Measurements from ENCODE around the gene SLC25A26. TPM values are rescaled to one million over a fixed set of nuclear protein-coding genes. Genes with fewer than 3 reads are reported as not detected.

Gene SLC25A26
- total RNA-seq, 4 donors from 2014 or later, result 4.2 to 17.3 (median 12.2) TPM

DNA sequence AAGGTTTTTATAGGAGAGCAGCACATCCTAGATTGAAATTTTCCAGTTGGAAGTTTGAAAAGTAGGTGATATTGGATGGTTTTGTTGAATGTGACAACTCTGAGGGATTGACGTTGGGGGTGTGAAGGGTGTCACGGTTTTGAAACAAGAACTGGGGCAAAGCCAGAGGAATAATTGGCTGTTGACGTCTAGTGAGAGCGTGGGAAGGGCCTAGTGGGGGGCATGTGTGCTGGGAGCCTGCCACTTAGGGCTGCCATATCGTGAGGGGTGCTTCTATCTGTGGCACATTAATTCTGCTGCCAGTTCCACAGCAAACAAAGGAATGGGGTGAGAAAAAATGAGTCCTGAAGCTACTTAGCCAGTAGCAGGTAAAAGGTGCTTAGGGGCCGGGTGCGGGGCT lies 150.6 kb downstream of the SLC25A26 start:
- no peaks in the 10 kb centered on the region for H3K27me3 ChIP-seq
- H3K36me3 ChIP-seq, result no peaks in the 10 kb centered on the region
- no peaks in the 10 kb centered on the region for H3K9me3 ChIP-seq
- in situ Hi-C loops (cut with MboI; ENCODE audit: low pct_ligation_motif_present in 1 of 4, low pct_unique_long_range_greater_than_20kb in 1 of 4, low sequenced_read_pairs in 3 of 4), result no loop called here
- DNase-seq, result no peak
- WGBS, 2 donors (ENCODE audit: low coverage in 1 of 2), result 89 to 100% methylated on average over 2 to 7 of the region's 7 CpGs
- H3K4me1 ChIP-seq, result peaks cover 0 to 4% (median 3%) of the 10 kb centered on the region in 4 donors
- intact Hi-C loops (cut with DNase I; ENCODE audit: low total_unique reads), result loop anchor here (10.0 kb wide), 1 partner anchor 87 kb away; no protein-coding TSS in a partner anchor
- H3K4me3 ChIP-seq, result no peak overlapping the region
- no peak overlapping the region for H3K27ac ChIP-seq
- TF ChIP-seq EP300 (IDR thresholded peaks at IDR 0.05; ENCODE audit: low read depth) (no peak), POLR2AphosphoS5 (IDR thresholded peaks at IDR 0.05) (no peak), POLR2A (IDR thresholded peaks at IDR 0.05) (no peak), CTCF (IDR thresholded peaks at IDR 0.05) (no peak)

GRCh38 chr3:66372681-66373350 lies 152.0 kb downstream of the SLC25A26 start:
- Histone ChIP-seq H3K36me3 (peaks cover 0 to 8% (median 0%) of the 10 kb centered on the region in 4 donors), H3K4me3 (no peak overlapping the region), H3K4me1 (peaks cover 5 to 18% (median 16%) of the 10 kb centered on the region in 4 donors), H3K9me3 (no peaks in the 10 kb centered on the region), H3K27ac (no peak overlapping the region), H3K27me3 (no peaks in the 10 kb centered on the region)
- DNase-seq, result peak; percentile 50
- TF ChIP-seq POLR2AphosphoS5 (IDR thresholded peaks at IDR 0.05), result no peak
- TF ChIP-seq CTCF (IDR thresholded peaks at IDR 0.05), result peak; percentile 15 to 38 (median 26)
- 53% methylated on average over 18 of the region's 18 CpGs; no CpG with 5 or more reads in 1 of the 2 donors for WGBS, 2 donors (ENCODE audit: low coverage in 1 of 2)
- intact Hi-C loops (cut with DNase I; ENCODE audit: low total_unique reads), result loop anchor here (10.0 kb wide), 1 partner anchor 88 kb away; no protein-coding TSS in a partner anchor
- in situ Hi-C loops (cut with MboI; ENCODE audit: low pct_ligation_motif_present in 1 of 4, low pct_unique_long_range_greater_than_20kb in 1 of 4, low sequenced_read_pairs in 3 of 4), result no loop called here

DNA sequence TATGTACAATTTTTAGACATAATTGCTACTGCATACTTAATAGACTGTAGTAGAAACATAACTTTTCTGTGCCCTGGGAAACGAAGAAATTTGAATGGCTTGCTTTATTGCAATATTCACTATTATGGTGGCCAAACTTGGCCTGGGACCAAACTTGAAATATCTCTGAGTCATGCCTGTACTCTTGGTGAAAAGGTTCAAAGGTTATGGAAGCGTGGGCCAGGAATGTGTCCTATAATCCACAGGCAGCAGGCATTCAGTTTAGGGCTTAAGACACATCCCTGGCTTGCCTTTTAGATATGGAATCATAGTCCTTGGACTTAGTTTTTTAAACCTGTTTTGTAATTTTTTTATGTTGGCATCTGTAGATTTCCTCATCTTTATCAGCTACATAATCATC lies 155.8 kb downstream of the SLC25A26 start:
- TF ChIP-seq CTCF (IDR thresholded peaks at IDR 0.05), result no peak
- TF ChIP-seq POLR2AphosphoS5 (IDR thresholded peaks at IDR 0.05), result peak in 2 of 3 donors; percentile 71 to 74
- H3K36me3 ChIP-seq, result peaks cover 0 to 41% (median 16%) of the 10 kb centered on the region in 4 donors
- no peaks in the 10 kb centered on the region for H3K9me3 ChIP-seq
- no peaks in the 10 kb centered on the region for H3K27me3 ChIP-seq
- 29 to 44% methylated on average over 2 of the region's 2 CpGs for WGBS, 2 donors (ENCODE audit: low coverage in 1 of 2)
- H3K27ac ChIP-seq, result peak overlapping the region; percentile 18 to 61 (median 36)
- H3K4me3 ChIP-seq, result no peak overlapping the region
- peak; percentile 75 for DNase-seq
- H3K4me1 ChIP-seq, result peaks cover 5 to 24% (median 16%) of the 10 kb centered on the region in 4 donors
- in situ Hi-C loops (cut with MboI; ENCODE audit: low pct_ligation_motif_present in 1 of 4, low pct_unique_long_range_greater_than_20kb in 1 of 4, low sequenced_read_pairs in 3 of 4) (no loop called here), intact Hi-C loops (cut with DNase I; ENCODE audit: low total_unique reads) (loop anchor here (10.0 kb wide), 1 partner anchor 92 kb away; no protein-coding TSS in a partner anchor)

DNA sequence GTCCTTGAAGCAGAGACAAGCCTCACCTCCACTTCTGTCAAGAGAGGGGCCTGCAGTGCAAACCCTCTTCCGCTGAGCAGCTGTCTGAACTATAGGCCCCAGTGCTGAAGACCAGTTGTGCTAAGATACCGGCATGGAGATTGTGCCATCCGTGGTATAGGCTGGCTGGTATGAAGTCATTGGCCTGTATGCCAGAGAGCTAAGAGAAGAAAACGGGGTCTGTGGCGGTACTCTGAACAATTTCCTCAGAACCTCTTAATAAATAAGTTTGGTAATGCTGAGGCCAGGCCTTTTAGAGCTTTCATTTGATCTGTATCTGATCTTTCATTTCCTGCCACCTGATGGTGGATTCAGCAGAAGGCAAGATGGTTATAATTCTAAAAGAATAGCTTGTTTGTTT lies 157.0 kb downstream of the SLC25A26 start:
- in situ Hi-C loops (cut with MboI; ENCODE audit: low pct_ligation_motif_present in 1 of 4, low pct_unique_long_range_greater_than_20kb in 1 of 4, low sequenced_read_pairs in 3 of 4) (no loop called here), intact Hi-C loops (cut with DNase I; ENCODE audit: low total_unique reads) (loop anchor here (10.0 kb wide), 1 partner anchor 93 kb away; no protein-coding TSS in a partner anchor)
- Histone ChIP-seq H3K4me1 (peaks cover 8 to 24% (median 16%) of the 10 kb centered on the region in 4 donors), H3K4me3 (no peak overlapping the region), H3K36me3 (peaks cover 0 to 54% (median 23%) of the 10 kb centered on the region in 4 donors), H3K9me3 (no peaks in the 10 kb centered on the region), H3K27ac (peak overlapping the region; percentile 1 to 26 (median 7)), H3K27me3 (no peaks in the 10 kb centered on the region)
- DNase-seq, result no peak
- no peak for TF ChIP-seq POLR2AphosphoS5 (IDR thresholded peaks at IDR 0.05)
- no peak for TF ChIP-seq POLR2A (IDR thresholded peaks at IDR 0.05)
- TF ChIP-seq CTCF (IDR thresholded peaks at IDR 0.05), result no peak
- 94 to 100% methylated on average over 2 to 5 of the region's 5 CpGs for WGBS, 2 donors (ENCODE audit: low coverage in 1 of 2)

All from transverse colon (tissue), 4 donors.